ENCODE results near the gene GPAT2.
"Not testable (repeated sequence)": the region's sequence is repeated elsewhere in the genome, so short reads cannot be mapped to it uniquely, and the experiment has no call there.

GPAT2 gene

GRCh38 chr2:96034792-96035191 is at the start of gene GPAT2:
Gene GPAT2, minus strand, starts transcription at chr2:96034916. Its CDS starts 2,557 bp downstream, at chr2:96032359.
- DNase-seq: not testable (repeated sequence)

- no peak for DNase-seq
Observed at GRCh38 chr2:96083989-96084857, 49.5 kb upstream of the GPAT2 start.

- no peak for DNase-seq
Observed at GRCh38 chr2:96083064-96083939, 48.6 kb upstream of the GPAT2 start.

GRCh38 chr2:96082211-96083063 is 47.7 kb upstream of the GPAT2 start:
- DNase-seq: no peak

GRCh38 chr2:96081042-96081441 is 46.3 kb upstream of the GPAT2 start:
- no peak for DNase-seq

GRCh38 chr2:96075199-96075771 is 40.6 kb upstream of the GPAT2 start:
- DNase-seq: no peak

- DNase-seq: no peak
Observed at GRCh38 chr2:96074156-96074555, 39.4 kb upstream of the GPAT2 start.

GRCh38 chr2:96073170-96073775 is 38.6 kb upstream of the GPAT2 start:
- DNase-seq: no peak

- no peak for DNase-seq
Observed at GRCh38 chr2:96072746-96073145, 38.0 kb upstream of the GPAT2 start.

GRCh38 chr2:96071977-96072491 is 37.3 kb upstream of the GPAT2 start:
- not testable (repeated sequence) for DNase-seq

- not testable (repeated sequence) for DNase-seq
Observed at GRCh38 chr2:96071087-96071976, 36.6 kb upstream of the GPAT2 start.

GRCh38 chr2:96070351-96070750 is 35.6 kb upstream of the GPAT2 start:
- not testable (repeated sequence) for DNase-seq

- DNase-seq: not testable (repeated sequence)
Observed at GRCh38 chr2:96069878-96070277, 35.2 kb upstream of the GPAT2 start.

- not testable (repeated sequence) for DNase-seq
Observed at GRCh38 chr2:96067902-96068581, 33.3 kb upstream of the GPAT2 start.

- not testable (repeated sequence) for DNase-seq
Observed at GRCh38 chr2:96067098-96067660, 32.5 kb upstream of the GPAT2 start.

- DNase-seq: not testable (repeated sequence)
Observed at GRCh38 chr2:96066511-96066910, 31.8 kb upstream of the GPAT2 start.

- DNase-seq: not testable (repeated sequence)
Observed at GRCh38 chr2:96065954-96066353, 31.2 kb upstream of the GPAT2 start.

- DNase-seq: no peak
Observed at GRCh38 chr2:96065381-96065930, 30.7 kb upstream of the GPAT2 start.

GRCh38 chr2:96064760-96065159 is 30.0 kb upstream of the GPAT2 start:
- not testable (repeated sequence) for DNase-seq

All from KG1 (cell line).